HepG2 (cell line): ENCODE data around the gene SOX12. TPM values are rescaled to one million over a fixed set of nuclear protein-coding genes. Genes with fewer than 3 reads are reported as not detected.

Source experiments
- CBX1 ChIP-seq: IDR thresholded peaks from one replicate; pipeline ENCODE4 v1.6.1; 2016; ENCODE audit warnings: antibody characterized with exemption, low read depth
- CC2D1A ChIP-seq: sonication (generic); formaldehyde crosslinking; IDR thresholded peaks from 2 replicates; pipeline ENCODE4 v1.8.1; 2023; ENCODE audit warnings: mild to moderate bottlenecking, missing genetic modification reagents
- ETV5 ChIP-seq: IDR thresholded peaks from 2 replicates; pipeline ENCODE4 v1.6.1; 2018; ENCODE audit warnings: missing biosample characterization, missing genetic modification reagents, inconsistent platforms, borderline replicate concordance
- MTA1 ChIP-seq: sonication (generic); formaldehyde crosslinking; IDR thresholded peaks from 2 replicates; pipeline ENCODE4 v1.4.0; 2020; ENCODE audit warnings: missing genetic modification reagents, mild to moderate bottlenecking, borderline replicate concordance
- NR2F6 ChIP-seq, 2 experiments: IDR thresholded peaks; 2 replicates each; pipeline ENCODE4 v1.6.1; 2016; ENCODE audit warnings: antibody characterized with exemption in 1 of 2, mild to moderate bottlenecking in 1 of 2
- RBM22 ChIP-seq: fragments of 200-400 bp; formaldehyde crosslinking; optimal IDR thresholded peaks from 2 replicates; pipeline ENCODE3; 2017; ENCODE audit warnings: mild to moderate bottlenecking, low read length, moderate library complexity
- RNF2 ChIP-seq: fragments of 450-650 bp; conservative IDR thresholded peaks from 2 replicates; pipeline ENCODE4 v1.6.1; 2016; ENCODE audit warnings: low read depth
- SALL2 ChIP-seq: sonication (generic); formaldehyde crosslinking; IDR thresholded peaks from 2 replicates; pipeline ENCODE4 v1.8.1; 2023; ENCODE audit warnings: mild to moderate bottlenecking, missing genetic modification reagents, inconsistent platforms
- SMAD9 ChIP-seq: sonication (generic); formaldehyde crosslinking; IDR thresholded peaks from 2 replicates; pipeline ENCODE4 v1.5.1; 2020; ENCODE audit warnings: mild to moderate bottlenecking, missing genetic modification reagents
- SMARCE1 ChIP-seq: fragments of 450-650 bp; IDR thresholded peaks from 2 replicates; pipeline ENCODE4 v1.6.1; 2017; ENCODE audit warnings: borderline replicate concordance
- SRSF9 ChIP-seq: fragments of 200-400 bp; formaldehyde crosslinking; IDR thresholded peaks from 2 replicates; pipeline ENCODE4 v1.6.1; 2018; ENCODE audit warnings: borderline replicate concordance, mild to moderate bottlenecking, low read depth, low read length; ENCODE audit not compliant: insufficient read depth, poor library complexity, severe bottlenecking
- TBX2 ChIP-seq: sonication (generic); formaldehyde crosslinking; IDR thresholded peaks from 2 replicates; pipeline ENCODE4 v1.5.0; 2020; ENCODE audit warnings: missing genetic modification reagents, mild to moderate bottlenecking, borderline replicate concordance
- TFAP4 ChIP-seq: sonication (generic); IDR thresholded peaks from 2 replicates; pipeline ENCODE4 v1.6.1; 2016; ENCODE audit warnings: low read depth, borderline replicate concordance
- TOPORS ChIP-seq: sonication (generic); formaldehyde crosslinking; IDR thresholded peaks from 2 replicates; pipeline ENCODE4 v1.8.0; 2023; ENCODE audit warnings: mild to moderate bottlenecking, missing genetic modification reagents
- U2AF1 ChIP-seq: fragments of 200-400 bp; formaldehyde crosslinking; optimal IDR thresholded peaks from 2 replicates; pipeline ENCODE3; 2017; ENCODE audit warnings: mild to moderate bottlenecking, low read depth, low read length
- ZNF12 ChIP-seq: sonication (generic); formaldehyde crosslinking; IDR thresholded peaks from 2 replicates; pipeline ENCODE4 v1.5.0; 2020; ENCODE audit warnings: missing genetic modification reagents
- ZNF264 ChIP-seq: sonication (generic); formaldehyde crosslinking; IDR thresholded peaks from 2 replicates; pipeline ENCODE4 v1.4.0; 2020; ENCODE audit warnings: missing genetic modification reagents
- ZNF713 ChIP-seq: sonication (generic); formaldehyde crosslinking; IDR thresholded peaks from 2 replicates; pipeline ENCODE4 v1.4.0; 2020; ENCODE audit warnings: mild to moderate bottlenecking, missing genetic modification reagents
- ZNF737 ChIP-seq: sonication (generic); formaldehyde crosslinking; IDR thresholded peaks from 2 replicates; pipeline ENCODE4 v1.5.0; 2020; ENCODE audit warnings: missing genetic modification reagents, mild to moderate bottlenecking, borderline replicate concordance
- polyA plus RNA-seq, 8 experiments: library from polyadenylated mRNA; depleted of rRNA in 3 of 8; stranded (reverse) in 7 of 8; unstranded in 1 of 8; fragments of >200 nt; fragmentation: Illumina TruSeq in 4 of 8; extraction: Trizol in 4 of 8; gene quantifications; 2 replicates each; pipeline versions ENCODE4 v1.2.1 to v1.2.3, GENCODE V29; 2011 to 2016; ENCODE audit warnings: low read depth in 4 of 8, missing spikeins in 1 of 8, mixed read lengths in 1 of 8; ENCODE audit not compliant: insufficient read depth in 1 of 8
- total RNA-seq, 5 experiments: library from RNA; depleted of rRNA; stranded (reverse); fragments of >200 nt; fragmentation: Illumina TruSeq; extraction: Trizol; gene quantifications; 2 replicates each; pipeline ENCODE4 v1.2.3, GENCODE V29; 2016; ENCODE audit warnings: low read depth in 1 of 5
- TF ChIP-seq, protein P1 (sequence below): sonication (generic); formaldehyde crosslinking; IDR thresholded peaks from 2 replicates; pipeline ENCODE4 v1.5.0; 2020; ENCODE audit warnings: mild to moderate bottlenecking, missing genetic modification reagents, borderline replicate concordance
- TF ChIP-seq, protein P2 (sequence below): sonication (generic); formaldehyde crosslinking; conservative IDR thresholded peaks from 2 replicates; pipeline ENCODE4 v1.4.0; 2020; ENCODE audit warnings: missing genetic modification reagents
- TF ChIP-seq, protein P3 (sequence below): sonication (generic); formaldehyde crosslinking; IDR thresholded peaks from 2 replicates; pipeline ENCODE4 v1.9.0; 2021; ENCODE audit warnings: missing genetic modification reagents, mild to moderate bottlenecking, borderline replicate concordance
- TF ChIP-seq, protein P4 (sequence below): sonication (generic); formaldehyde crosslinking; IDR thresholded peaks from 2 replicates; pipeline ENCODE4 v1.5.0; 2020; ENCODE audit warnings: missing genetic modification reagents

The SOX12 gene
- total and polyA plus RNA-seq, 2 of the 13 experiments (the other 11 are each of a cell fraction or from before 2014, with no cell fraction given) = 10.0 to 18.7 TPM

DNA sequence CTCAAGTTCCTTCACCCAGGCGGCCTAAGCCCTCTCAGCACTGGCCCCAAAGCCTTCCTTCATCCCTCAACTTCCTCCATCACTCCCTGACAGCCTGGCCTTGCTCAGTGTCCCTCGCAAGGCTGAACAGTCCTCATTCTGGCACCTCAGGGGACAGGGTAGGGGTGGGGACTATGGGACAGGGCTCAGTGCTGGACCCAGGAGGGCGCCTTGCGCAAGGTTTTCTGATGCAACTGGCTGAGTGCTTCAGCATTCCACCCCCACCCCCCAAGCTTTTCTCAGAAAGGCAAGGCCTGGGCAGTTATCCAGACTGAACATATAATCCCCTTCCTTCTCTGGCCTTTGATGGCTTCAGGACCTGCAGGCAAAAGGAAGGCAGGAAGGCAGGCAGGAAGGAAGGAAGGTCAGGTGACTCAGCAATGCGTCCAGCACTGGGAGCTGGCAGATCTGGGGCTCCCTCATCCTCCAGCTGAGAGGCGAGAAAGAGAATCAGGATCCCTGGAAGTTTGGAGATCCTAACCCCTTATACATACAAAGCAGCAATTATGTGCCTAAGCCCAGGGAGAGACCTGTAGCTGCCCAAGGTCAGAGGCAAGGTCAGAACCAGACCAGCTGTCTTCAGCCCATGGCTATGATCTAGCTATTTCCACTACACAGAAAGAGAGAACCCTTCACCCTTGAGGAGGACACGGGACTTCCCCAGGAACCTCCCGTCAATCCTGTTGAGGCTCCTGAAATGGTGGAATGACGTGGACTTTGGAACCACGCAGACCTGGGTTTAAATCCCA, 46.6 kb downstream of the SOX12 start (continued):
- TF ChIP-seq TFAP4 = peak; percentile 87
- TF ChIP-seq ZNF264 = peak; percentile 96
- TF ChIP-seq ZNF713 (CRISPR knock-in tag) = peak; percentile 88
- TF ChIP-seq, protein P1, sequence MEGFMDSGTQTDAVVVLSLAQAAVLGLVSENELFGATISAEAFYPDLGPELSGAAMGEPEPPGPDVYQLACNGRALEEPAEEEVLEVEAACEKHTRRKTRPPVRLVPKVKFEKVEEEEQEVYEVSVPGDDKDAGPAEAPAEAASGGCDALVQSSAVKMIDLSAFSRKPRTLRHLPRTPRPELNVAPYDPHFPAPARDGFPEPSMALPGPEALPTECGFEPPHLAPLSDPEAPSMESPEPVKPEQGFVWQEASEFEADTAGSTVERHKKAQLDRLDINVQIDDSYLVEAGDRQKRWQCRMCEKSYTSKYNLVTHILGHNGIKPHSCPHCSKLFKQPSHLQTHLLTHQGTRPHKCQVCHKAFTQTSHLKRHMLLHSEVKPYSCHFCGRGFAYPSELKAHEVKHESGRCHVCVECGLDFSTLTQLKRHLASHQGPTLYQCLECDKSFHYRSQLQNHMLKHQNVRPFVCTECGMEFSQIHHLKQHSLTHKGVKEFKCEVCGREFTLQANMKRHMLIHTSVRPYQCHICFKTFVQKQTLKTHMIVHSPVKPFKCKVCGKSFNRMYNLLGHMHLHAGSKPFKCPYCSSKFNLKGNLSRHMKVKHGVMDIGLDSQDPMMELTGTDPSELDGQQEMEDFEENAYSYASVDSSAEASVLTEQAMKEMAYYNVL (CRISPR knock-in tag) = peak; percentile 97
- TF ChIP-seq TOPORS (CRISPR knock-in tag) = peak; percentile 84
- peak; percentile 99 for TF ChIP-seq SALL2 (CRISPR knock-in tag)
- no peak; the same call in 1 of the 2 replicates for TF ChIP-seq RNF2
- no peak for TF ChIP-seq SMAD9 (CRISPR knock-in tag)
- peak; percentile 93 for TF ChIP-seq ETV5 (CRISPR knock-in tag)
- TF ChIP-seq SRSF9 = no peak
- TF ChIP-seq, protein P2, sequence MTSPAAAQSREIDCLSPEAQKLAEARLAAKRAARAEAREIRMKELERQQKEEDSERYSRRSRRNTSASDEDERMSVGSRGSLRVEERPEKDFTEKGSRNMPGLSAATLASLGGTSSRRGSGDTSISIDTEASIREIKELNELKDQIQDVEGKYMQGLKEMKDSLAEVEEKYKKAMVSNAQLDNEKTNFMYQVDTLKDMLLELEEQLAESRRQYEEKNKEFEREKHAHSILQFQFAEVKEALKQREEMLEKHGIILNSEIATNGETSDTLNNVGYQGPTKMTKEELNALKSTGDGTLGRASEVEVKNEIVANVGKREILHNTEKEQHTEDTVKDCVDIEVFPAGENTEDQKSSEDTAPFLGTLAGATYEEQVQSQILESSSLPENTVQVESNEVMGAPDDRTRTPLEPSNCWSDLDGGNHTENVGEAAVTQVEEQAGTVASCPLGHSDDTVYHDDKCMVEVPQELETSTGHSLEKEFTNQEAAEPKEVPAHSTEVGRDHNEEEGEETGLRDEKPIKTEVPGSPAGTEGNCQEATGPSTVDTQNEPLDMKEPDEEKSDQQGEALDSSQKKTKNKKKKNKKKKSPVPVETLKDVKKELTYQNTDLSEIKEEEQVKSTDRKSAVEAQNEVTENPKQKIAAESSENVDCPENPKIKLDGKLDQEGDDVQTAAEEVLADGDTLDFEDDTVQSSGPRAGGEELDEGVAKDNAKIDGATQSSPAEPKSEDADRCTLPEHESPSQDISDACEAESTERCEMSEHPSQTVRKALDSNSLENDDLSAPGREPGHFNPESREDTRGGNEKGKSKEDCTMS (CRISPR knock-in tag) = no peak; the same call in 1 of the 2 replicates
- peak; percentile 89 for TF ChIP-seq NR2F6 (IDR thresholded peaks at IDR 0.05)
- peak; percentile 88 for TF ChIP-seq NR2F6 (CRISPR knock-in tag; IDR thresholded peaks at IDR 0.05)
- TF ChIP-seq CC2D1A = no peak
- no peak for TF ChIP-seq SMARCE1
- TF ChIP-seq, protein P3, sequence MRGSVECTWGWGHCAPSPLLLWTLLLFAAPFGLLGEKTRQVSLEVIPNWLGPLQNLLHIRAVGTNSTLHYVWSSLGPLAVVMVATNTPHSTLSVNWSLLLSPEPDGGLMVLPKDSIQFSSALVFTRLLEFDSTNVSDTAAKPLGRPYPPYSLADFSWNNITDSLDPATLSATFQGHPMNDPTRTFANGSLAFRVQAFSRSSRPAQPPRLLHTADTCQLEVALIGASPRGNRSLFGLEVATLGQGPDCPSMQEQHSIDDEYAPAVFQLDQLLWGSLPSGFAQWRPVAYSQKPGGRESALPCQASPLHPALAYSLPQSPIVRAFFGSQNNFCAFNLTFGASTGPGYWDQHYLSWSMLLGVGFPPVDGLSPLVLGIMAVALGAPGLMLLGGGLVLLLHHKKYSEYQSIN = no peak
- peak; percentile 100 for TF ChIP-seq MTA1 (CRISPR knock-in tag)
- peak; percentile 91 for TF ChIP-seq ZNF12
- TF ChIP-seq U2AF1 = peak; percentile 97
- TF ChIP-seq ZNF737 = no peak; the same call in 1 of the 2 replicates
- no peak for TF ChIP-seq RBM22
- TF ChIP-seq, protein P4, sequence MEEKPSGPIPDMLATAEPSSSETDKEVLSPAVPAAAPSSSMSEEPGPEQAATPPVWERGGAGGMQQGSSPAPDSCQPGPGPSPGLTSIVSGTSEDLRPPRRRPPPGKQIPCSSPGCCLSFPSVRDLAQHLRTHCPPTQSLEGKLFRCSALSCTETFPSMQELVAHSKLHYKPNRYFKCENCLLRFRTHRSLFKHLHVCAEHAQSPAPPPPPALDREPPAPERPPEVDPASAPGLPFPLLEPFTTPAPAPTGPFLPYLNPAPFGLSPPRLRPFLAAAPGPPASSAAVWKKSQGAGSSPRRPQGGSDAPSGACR (CRISPR knock-in tag) = peak; percentile 100
- peak; percentile 98 for TF ChIP-seq TBX2 (CRISPR knock-in tag)
- peak; percentile 82 for TF ChIP-seq CBX1
